K562 (cell line): Measurements from ENCODE around the gene FRG2. TPM values are rescaled to one million over a fixed set of nuclear protein-coding genes. Genes with fewer than 3 reads are reported as not detected.

Source experiments
- ATAC-seq: fragments of 200-7000 bp; cut with Tn5 transposase; 3 replicates; pipeline ENCODE4 v1.9.1; 2020; ENCODE audit warnings: moderate library complexity
- BruUV-seq: library from RNA; stranded (reverse); fragments of 400-500 nt; replicated peaks from 2 replicates; lab custom pipeline; 2021; lab: Mats Ljungman, UMichigan
- CTCF ChIA-PET: fragments of 300-600 bp; formaldehyde crosslinking; extraction: SDS; loops from one replicate; lab custom pipeline; 2021; ENCODE audit warnings: low intra/inter-chr PET ratio; lab: Yijun Ruan, JAX
- POLR2A ChIA-PET: fragments of 300-600, 350-650 bp; sonication (Branson Sonifier 250); formaldehyde crosslinking; extraction: SDS; loops from one replicate; lab custom pipeline; 2021; ENCODE audit warnings: antibody characterized with exemption, inconsistent platforms; lab: Yijun Ruan, JAX
- DNase-seq, 4 experiments: peaks; one replicate each; pipeline versions ENCODE4 v3.0.0 to v3.0.0-alpha.2; 2011 to 2018; ENCODE audit warnings: low spot score in 3 of 4, mixed read lengths in 3 of 4; ENCODE audit errors: extremely low read depth in 1 of 4
- FAIRE-seq: peaks from 2 replicates; lab custom pipeline; 2011; peaks lifted over from hg19 to GRCh38; lab: Jason Lieb, UNC
- H2AFZ ChIP-seq: 2 replicates; pipeline ENCODE4 v1.6.0; 2011; ENCODE audit warnings: low read depth, low read length, control low read depth, inconsistent platforms
- H3K27ac ChIP-seq: fragments of 200-600 bp; 3 replicates; pipeline ENCODE4 v1.8.0; 2011; ENCODE audit warnings: low read depth, mild to moderate bottlenecking, control low read depth, inconsistent platforms, low read length, moderate library complexity, mixed read lengths; ENCODE audit errors: extremely low read depth
- H3K27me3 ChIP-seq, 2 experiments: fragments of 300-600 bp in 1 of 2; 2 replicates in 1 of 2; 3 replicates in 1 of 2; pipeline versions ENCODE4 v1.6.0 to v1.8.0; 2011; ENCODE audit warnings: inconsistent platforms in 2 of 2, low read length in 2 of 2, mild to moderate bottlenecking in 1 of 2, mixed read lengths in 1 of 2, moderate library complexity in 1 of 2; ENCODE audit not compliant: control insufficient read depth in 2 of 2, insufficient read depth in 2 of 2
- H3K36me3 ChIP-seq: fragments of 300-600 bp; 3 replicates; pipeline ENCODE4 v1.8.0; 2011; ENCODE audit warnings: mild to moderate bottlenecking, low read length, inconsistent platforms; ENCODE audit not compliant: control insufficient read depth, insufficient read depth
- H3K4me1 ChIP-seq, 2 experiments: fragments of 200-600 bp in 1 of 2; replicated peaks in 1 of 2; 2 replicates in 1 of 2; 3 replicates in 1 of 2; pipeline versions ENCODE4 v1.5.1 to v1.8.0; 2011; ENCODE audit warnings: inconsistent platforms in 2 of 2, low read length in 2 of 2, mild to moderate bottlenecking in 1 of 2, mixed read lengths in 1 of 2, moderate library complexity in 1 of 2; ENCODE audit not compliant: control insufficient read depth in 2 of 2, insufficient read depth in 2 of 2
- H3K4me2 ChIP-seq: 2 replicates; pipeline ENCODE4 v1.6.1; 2011; ENCODE audit warnings: low read length, control low read depth, inconsistent platforms, mixed read lengths; ENCODE audit not compliant: insufficient read depth
- H3K4me3 ChIP-seq: fragments of 200-600 bp; sonication (generic), shearing (Covaris generic); 2 replicates; pipeline ENCODE4 v1.5.1; 2016; ENCODE audit warnings: control low read depth, inconsistent platforms
- H3K79me2 ChIP-seq: fragments of 200-600 bp; 3 replicates; pipeline ENCODE4 v1.8.0; 2011; ENCODE audit warnings: low read length, inconsistent platforms; ENCODE audit not compliant: control insufficient read depth, insufficient read depth
- H3K9ac ChIP-seq, 2 experiments: 2 replicates each; pipeline versions ENCODE4 v1.6.0 to v1.6.1; 2011; ENCODE audit warnings: low read depth in 2 of 2, low read length in 2 of 2, control low read depth in 1 of 2, inconsistent platforms in 1 of 2, mild to moderate bottlenecking in 1 of 2, mixed read lengths in 1 of 2; ENCODE audit not compliant: insufficient read depth in 1 of 2
- H3K9me1 ChIP-seq: one replicate; pipeline ENCODE4 v1.6.0; 2011; ENCODE audit warnings: inconsistent platforms, mild to moderate bottlenecking, low read length, moderate library complexity; ENCODE audit not compliant: control insufficient read depth, insufficient read depth
- H3K9me3 ChIP-seq: replicated peaks from 2 replicates; pipeline ENCODE4 v1.5.1; 2011; ENCODE audit warnings: low read depth, low read length, inconsistent platforms; ENCODE audit not compliant: control insufficient read depth, insufficient read depth
- H4K20me1 ChIP-seq: replicated peaks from 2 replicates; pipeline ENCODE4 v1.6.1; 2011; ENCODE audit warnings: low read length, inconsistent platforms, mixed read lengths; ENCODE audit not compliant: control insufficient read depth, insufficient read depth
- ARNT ChIP-seq, 2 experiments: fragments of 450-650 bp; IDR thresholded peaks; 2 replicates each; pipeline ENCODE4 v1.6.1; 2016; ENCODE audit warnings: mild to moderate bottlenecking in 1 of 2
- CBFA2T2 ChIP-seq: fragments of 450-650 bp; conservative IDR thresholded peaks from 2 replicates; pipeline ENCODE4 v1.6.1; 2017; ENCODE audit warnings: mild to moderate bottlenecking
- CBX8 ChIP-seq: fragments of 200-600 bp; sonication (generic); IDR thresholded peaks from 2 replicates; pipeline ENCODE4 v1.6.1; 2012; ENCODE audit warnings: borderline replicate concordance, mixed run types, low read depth, mild to moderate bottlenecking, moderate library complexity, mixed read lengths, low read length, control low read depth, inconsistent platforms; ENCODE audit not compliant: poor library complexity, severe bottlenecking; ENCODE audit errors: extremely low read depth
- HDGF ChIP-seq: fragments of 450-650 bp; IDR thresholded peaks from 2 replicates; pipeline ENCODE4 v1.6.1; 2016
- KDM1A ChIP-seq, 2 experiments: fragments of 450-650 bp; IDR thresholded peaks; 2 replicates each; pipeline ENCODE4 v1.6.1; 2016; ENCODE audit warnings: mild to moderate bottlenecking in 2 of 2
- KHSRP ChIP-seq: fragments of 450-650 bp; IDR thresholded peaks from 2 replicates; pipeline ENCODE4 v1.6.1; 2017
- MCM5 ChIP-seq: fragments of 450-650 bp; IDR thresholded peaks from 2 replicates; pipeline ENCODE4 v1.6.1; 2016; ENCODE audit warnings: low read depth
- NFIX ChIP-seq: fragments of 250-450 bp; sonication (Bioruptor Pico); IDR thresholded peaks from 2 replicates; pipeline ENCODE4 v1.4.0; 2020; ENCODE audit warnings: low read depth, mild to moderate bottlenecking, moderate library complexity
- POU5F1 ChIP-seq: fragments of 150-350 bp; IDR thresholded peaks from 2 replicates; pipeline ENCODE4 v1.6.1; 2014; ENCODE audit warnings: borderline replicate concordance, low read length, low read depth, mild to moderate bottlenecking; ENCODE audit not compliant: partially characterized antibody
- PTTG1 ChIP-seq: fragments of 450-650 bp; IDR thresholded peaks from 2 replicates; pipeline ENCODE4 v1.6.1; 2016; ENCODE audit warnings: low read depth, mild to moderate bottlenecking, missing genetic modification characterization, missing compliant biosample characterization
- RAD51 ChIP-seq: fragments of 450-650 bp; IDR thresholded peaks from 2 replicates; pipeline ENCODE4 v1.7.1; 2016; ENCODE audit warnings: low read depth, mild to moderate bottlenecking, borderline replicate concordance
- TAF1 ChIP-seq: IDR thresholded peaks from 2 replicates; pipeline ENCODE4 v1.6.1; 2011; ENCODE audit warnings: mild to moderate bottlenecking, low read length, moderate library complexity; ENCODE audit not compliant: insufficient read depth, control insufficient read depth, severe bottlenecking; ENCODE audit errors: extremely low read depth
- WGBS: fragments of 100-300 bp; shearing (Covaris generic); methylation state at CpG from one replicate; pipeline ENCODE4 v1.1.6; 2016; ENCODE audit warnings: low coverage, mixed read lengths; ENCODE audit not compliant: insufficient coverage; ENCODE audit errors: missing lambda C conversion rate; 5-methylcytosine and 5-hydroxymethylcytosine counted together
- in situ Hi-C: fragments of 300-500 bp; cut with MboI; formaldehyde crosslinking; loops from 4 replicates; pipeline ENCODE4 v1.15.0; 2018; ENCODE audit warnings: inconsistent platforms, mixed read lengths
- intact Hi-C: fragments of 100-400 bp; cut with micrococcal nuclease; formaldehyde crosslinking; loops from 2 replicates; pipeline ENCODE4 v1.14.2; 2022
- polyA plus RNA-seq, 8 experiments: library from polyadenylated mRNA; depleted of rRNA in 4 of 8; stranded (reverse) in 5 of 8; unstranded in 3 of 8; fragments of >200 nt; fragmentation: Nextera tagmentation in 2 of 8; fragmentation: Illumina TruSeq in 1 of 8; extraction: Ambion mirVana in 2 of 8; extraction: Trizol in 1 of 8; gene quantifications; 2 replicates each; pipeline versions ENCODE4 v1.2.1 to v1.2.3, GENCODE V29; 2011 to 2014; ENCODE audit warnings: inconsistent platforms in 1 of 8, missing spikeins in 1 of 8
- total RNA-seq, 7 experiments: library from RNA; depleted of rRNA in 6 of 7; stranded (reverse); fragments of >200 nt in 6 of 7; fragmentation: Illumina TruSeq in 2 of 7; extraction: Trizol in 2 of 7; gene quantifications; 2 replicates each; pipeline versions ENCODE4 v1.2.1 to v1.2.3, GENCODE V29; 2011 to 2021; ENCODE audit warnings: low replicate concordance in 1 of 7

Gene FRG2
- total and polyA plus RNA-seq, 9 of the 15 experiments (the other 6 are each of a cell fraction or from before 2014, with no cell fraction given): 0.07 to 0.13 (median 0.10) TPM; not detected in 5

DNA sequence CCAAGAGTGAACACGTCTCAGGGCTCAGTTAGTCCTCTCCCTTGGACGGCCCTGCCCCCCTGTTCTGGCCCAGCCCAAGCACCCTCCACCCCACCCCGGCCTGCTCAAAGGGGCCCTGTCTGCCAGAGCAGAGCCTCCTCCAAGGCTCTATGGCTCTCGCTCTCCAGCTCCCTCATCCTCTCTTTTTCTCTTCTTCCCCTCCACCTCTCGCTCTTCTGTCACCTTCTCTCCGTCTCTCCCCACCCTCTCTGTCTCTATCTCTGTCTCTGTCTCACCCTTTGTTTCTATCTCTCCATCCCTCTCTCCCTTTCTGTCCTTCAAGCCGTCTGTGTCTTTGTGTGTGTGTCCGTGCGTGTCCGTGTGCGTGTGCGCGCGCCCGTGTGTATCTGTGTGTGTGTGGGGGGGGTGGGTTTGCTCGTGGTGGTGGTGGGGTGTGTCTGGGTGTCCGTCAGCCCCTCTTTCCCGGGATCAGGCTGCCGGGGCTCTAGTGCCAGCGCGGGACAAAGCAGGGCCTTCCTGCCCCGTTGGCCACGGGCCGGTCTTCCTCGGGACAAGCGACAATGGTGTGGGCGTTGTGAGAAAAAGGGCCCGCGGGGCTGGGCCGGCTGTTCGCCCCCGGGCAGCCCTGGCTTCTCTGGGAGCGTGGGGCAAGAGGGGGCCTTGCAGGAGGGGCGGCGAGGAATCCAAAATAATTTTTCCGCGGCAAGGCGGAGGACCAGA is 8.7 kb downstream of the FRG2 start:
- H3K9ac ChIP-seq: no peak overlapping the region
- no peak overlapping the region for H2AFZ ChIP-seq
- peaks cover 0 to 22% of the 10 kb centered on the region in 2 experiments; a peak in 3 of 5 replicates for H3K27me3 ChIP-seq
- CTCF ChIA-PET: no interaction called here
- no peaks in the 10 kb centered on the region for H3K9me3 ChIP-seq
- no peak overlapping the region for H3K27ac ChIP-seq
- FAIRE-seq: no peak
- TF ChIP-seq ARNT (IDR thresholded peaks at IDR 0.05) (no peak), RAD51 (no peak), POU5F1 (no peak), PTTG1 (tag) (no peak), KDM1A (IDR thresholded peaks at IDR 0.05) (no peak), HDGF (no peak), CBFA2T2 (no peak), TAF1 (no peak), MCM5 (no peak), KHSRP (no peak), NFIX (CRISPR knock-in tag) (no peak), CBX8 (no peak)
- H3K36me3 ChIP-seq: no peaks in the 10 kb centered on the region
- no TSS peak for BruUV-seq
- no peaks in the 10 kb centered on the region for H4K20me1 ChIP-seq
- H3K4me3 ChIP-seq: no peak overlapping the region
- WGBS: 8% methylated on average over 19 of the region's 38 CpGs
- no peaks in the 10 kb centered on the region for H3K9me1 ChIP-seq
- ATAC-seq: no peak
- H3K4me2 ChIP-seq: no peak overlapping the region
- POLR2A ChIA-PET: no interaction called here
- intact Hi-C loops (no loop called here), in situ Hi-C loops (no loop called here)
- no peaks in the 10 kb centered on the region for H3K79me2 ChIP-seq
- no peak for DNase-seq
- H3K4me1 ChIP-seq: peaks cover 0 to 26% of the 10 kb centered on the region in 2 experiments; a peak in 2 of 5 replicates
